Measurements from ENCODE around the gene VAPA.
A peak's percentile ranks its signal among the peaks of the same experiment; 100 is the strongest.
"Not testable (repeated sequence)": the region's sequence is repeated elsewhere in the genome, so short reads cannot be mapped to it uniquely, and the experiment has no call there.

Gene VAPA

DNA sequence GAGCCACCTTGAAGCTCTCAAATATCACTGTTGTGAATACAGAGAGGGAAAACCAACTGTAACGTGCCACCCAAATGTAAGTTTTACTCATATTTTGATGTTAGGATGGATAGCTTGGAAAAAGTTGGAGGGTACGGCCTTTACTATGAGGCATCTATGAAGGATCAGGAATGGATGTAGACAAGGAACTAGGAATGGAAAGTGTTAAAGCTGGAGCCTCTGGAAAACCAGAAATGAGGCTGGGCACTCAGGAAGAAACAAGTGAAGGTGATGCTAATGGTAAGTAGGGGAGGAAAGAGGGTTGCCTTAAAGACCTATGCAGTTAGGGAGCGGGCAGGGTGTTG, 27.8 kb upstream of the VAPA start:
- DNase-seq (ENCODE audit: low read depth) = no peak

DNA sequence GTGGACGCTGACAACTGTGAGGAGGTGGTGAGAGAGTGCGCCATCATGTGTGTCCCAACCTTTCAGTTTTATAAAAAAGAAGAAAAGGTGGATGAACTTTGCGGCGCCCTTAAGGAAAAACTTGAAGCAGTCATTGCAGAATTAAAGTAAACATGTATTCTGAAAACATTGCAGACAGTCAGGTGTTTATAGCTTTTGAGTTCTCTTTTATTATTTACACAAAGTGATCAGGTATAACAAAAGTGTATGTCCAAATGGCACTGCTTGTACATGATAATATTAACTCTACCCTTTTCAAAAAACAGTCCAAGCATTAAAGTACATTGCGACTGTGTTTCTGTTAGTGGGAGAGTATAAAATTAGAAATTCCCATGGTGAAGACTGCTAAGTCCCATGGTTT, 25.8 kb upstream of the VAPA start:
- DNase-seq (ENCODE audit: low read depth) = no peak

DNA sequence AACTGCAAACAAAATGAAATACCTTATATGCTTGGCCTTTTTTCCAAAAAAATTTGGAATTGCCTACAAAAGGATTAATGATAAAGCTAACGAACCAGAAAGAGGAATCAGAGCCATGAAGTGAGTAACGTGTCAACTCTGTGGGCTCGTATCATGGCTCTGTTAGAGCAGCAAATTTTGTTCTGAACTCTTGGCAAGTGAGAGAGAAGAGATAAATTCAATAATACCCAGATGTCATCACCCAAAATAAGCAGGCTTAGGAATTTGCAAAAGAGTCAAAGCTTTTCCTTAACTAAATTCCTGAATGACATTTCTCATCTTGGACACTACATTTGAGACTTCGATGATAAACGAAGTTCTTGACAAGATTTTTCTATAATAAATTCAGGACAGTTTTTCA, 23.6 kb upstream of the VAPA start:
- DNase-seq (ENCODE audit: low read depth) = no peak

DNA sequence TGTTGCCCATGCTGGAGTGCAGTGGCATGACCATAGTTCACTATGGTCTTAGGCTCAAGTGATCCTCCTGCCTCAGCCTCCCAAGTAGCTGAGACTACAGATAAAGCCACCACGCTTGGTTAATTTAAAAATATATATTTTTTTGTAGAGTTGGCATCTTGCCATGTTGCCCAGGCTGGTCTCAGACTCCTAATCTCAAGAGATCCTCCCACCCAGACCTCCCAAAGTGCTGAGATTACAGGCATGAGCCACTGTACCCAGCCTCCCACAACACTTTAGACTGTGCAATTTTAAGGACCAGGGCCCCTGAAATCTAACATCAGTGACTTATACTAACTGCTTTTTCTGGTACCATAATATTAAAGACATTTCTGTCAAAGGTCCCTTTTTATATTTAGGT, 22.9 kb upstream of the VAPA start:
- no peak for DNase-seq (ENCODE audit: low read depth)

DNA sequence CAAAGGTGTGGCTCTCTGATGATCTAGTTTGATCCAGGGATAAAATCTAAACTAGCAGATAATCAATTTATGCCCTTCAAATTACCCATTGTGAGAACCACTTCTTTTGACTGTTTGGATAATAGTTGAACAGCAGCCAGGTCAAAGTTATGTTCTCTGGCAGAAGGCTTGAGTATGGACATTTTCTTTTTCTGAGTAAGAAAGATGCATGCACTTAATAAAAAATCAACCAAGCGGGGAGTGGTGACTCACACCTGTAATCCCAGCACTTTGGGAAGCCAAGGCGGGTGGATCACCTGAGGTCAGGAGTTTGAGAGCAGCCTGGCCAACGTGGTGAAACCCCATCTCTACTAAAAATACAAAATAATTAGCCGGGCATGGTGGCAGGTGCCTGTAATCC, 22.3 kb upstream of the VAPA start:
- DNase-seq (ENCODE audit: low read depth) = not testable (repeated sequence)

DNA sequence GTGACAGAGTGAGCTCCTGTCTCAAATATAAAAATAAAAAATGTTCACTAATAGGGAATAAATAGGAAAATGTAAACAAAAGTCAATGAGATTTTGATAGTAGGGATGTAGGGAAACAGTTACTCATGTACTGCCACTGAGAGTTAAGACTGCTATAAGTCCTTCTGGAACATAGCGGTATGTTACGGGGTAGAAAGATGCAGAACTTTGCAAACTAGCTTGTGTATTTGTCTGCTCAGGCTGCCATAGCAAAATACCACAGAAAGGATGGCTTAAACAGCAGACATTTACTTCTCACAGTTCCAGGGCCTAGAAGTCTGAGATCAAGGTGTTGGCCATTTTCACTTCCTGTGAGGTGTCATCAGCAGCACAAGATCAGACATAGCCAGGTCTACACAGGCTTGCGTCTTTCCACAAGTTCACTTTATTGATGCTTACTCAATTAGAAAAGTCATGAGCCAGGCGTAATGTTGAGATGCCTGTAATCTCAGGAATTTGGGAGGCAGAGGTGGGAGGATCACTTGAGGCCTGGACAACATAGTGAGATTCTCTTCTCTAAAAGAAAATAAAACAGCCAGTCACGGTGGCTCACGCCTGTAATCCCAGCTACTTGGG, 19.3 kb upstream of the VAPA start:
- no peak for DNase-seq (ENCODE audit: low read depth)

DNA sequence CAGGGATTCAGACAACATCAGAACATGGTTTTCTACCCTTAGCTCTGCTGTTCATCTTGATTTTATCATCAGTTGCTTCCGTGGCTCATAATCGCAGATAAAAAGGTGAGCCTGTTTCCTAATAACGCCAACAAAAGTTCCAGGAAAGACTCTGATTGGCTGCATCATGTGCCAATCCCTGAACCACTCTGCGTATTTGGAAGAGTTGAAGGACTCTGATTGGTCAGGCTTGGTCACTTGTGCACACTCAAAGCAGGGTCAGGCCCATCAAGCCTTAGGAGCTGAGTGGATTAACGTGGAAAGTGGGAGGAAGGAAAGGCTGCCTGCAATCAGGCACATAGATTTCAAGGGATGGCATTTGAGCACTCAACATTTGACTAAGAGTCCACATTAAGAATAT, 16.7 kb upstream of the VAPA start:
- no peak for DNase-seq (ENCODE audit: low read depth)

DNA sequence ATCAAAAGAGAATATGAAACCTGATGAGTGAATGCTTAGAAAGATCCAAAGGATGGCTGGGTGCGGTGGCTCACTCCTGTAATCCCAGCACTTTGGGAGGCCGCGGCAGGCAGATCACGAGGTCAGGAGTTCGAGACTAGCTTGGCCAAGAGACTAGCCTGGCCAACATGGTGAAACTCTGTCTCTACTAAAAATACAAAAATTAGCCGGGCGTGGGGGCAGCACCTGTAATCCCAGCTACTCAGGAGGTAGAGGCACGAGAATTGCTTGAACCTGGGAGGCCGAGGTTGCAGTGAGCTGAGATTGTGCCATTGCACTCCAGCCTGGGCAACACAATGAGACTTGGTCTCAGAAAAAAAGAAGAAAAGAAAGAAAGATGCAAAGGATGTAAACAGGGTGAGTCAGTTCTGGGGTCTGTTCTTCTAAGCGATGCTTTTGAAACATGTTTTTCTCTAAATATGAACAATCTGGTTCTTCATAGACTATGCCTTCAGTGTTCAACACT, 16.0 kb upstream of the VAPA start:
- DNase-seq (ENCODE audit: low read depth) = not testable (repeated sequence)

DNA sequence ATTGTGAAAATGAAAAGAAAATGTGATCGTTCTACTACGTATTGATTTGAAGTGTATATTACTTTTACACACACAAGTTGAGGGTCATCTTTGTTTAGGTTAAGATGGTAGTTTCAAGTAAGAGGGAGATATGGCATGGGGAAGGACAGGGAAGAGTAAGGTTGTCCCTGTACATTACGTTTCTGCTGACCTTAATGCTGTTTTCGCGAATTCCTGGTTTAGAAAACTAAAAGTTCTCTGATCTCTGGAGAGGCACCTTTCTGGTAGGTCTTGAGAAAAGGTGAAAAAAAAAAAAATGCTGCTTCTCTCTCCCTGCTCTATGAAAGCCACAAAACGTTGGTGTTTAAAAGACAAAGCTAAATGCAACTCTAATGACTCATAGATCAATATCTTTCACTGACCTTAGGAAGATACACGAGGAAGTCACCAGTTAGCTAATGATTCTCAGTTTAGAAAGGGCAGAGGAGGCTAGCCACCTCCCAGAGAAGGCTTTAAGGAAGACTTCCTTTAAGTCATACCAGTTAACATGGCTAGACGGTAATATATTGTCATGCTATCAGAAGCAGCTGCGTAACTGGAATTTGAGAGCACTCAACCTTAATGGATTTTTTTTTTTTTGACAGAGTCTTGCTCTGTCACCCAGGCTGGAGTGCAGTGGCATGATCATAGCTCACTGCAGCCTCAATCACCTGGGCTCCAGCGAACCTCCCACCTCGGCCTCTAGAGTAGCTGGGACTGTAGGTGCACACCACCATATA, 14.8 kb upstream of the VAPA start:
- DNase-seq (ENCODE audit: low read depth) = no peak

DNA sequence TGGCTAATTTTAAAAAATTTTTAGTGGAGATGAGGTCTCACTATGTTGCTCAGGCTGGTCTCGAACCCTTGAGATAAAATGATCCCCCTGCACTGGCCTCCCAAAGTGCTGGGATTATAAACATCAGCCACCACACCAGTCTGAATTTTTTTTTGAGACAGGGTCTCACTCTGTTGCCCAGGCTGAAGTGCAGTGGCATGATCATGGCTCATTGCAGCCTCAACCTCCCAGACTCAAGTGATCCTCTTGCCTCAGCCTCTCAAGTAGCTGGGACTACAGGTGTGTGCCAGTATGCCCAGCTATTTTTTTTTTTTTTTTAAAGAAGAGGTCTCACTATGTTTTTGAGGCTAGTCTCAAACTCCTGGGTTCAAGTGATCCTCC, 14.3 kb upstream of the VAPA start:
- not testable (repeated sequence) for DNase-seq (ENCODE audit: low read depth)

DNA sequence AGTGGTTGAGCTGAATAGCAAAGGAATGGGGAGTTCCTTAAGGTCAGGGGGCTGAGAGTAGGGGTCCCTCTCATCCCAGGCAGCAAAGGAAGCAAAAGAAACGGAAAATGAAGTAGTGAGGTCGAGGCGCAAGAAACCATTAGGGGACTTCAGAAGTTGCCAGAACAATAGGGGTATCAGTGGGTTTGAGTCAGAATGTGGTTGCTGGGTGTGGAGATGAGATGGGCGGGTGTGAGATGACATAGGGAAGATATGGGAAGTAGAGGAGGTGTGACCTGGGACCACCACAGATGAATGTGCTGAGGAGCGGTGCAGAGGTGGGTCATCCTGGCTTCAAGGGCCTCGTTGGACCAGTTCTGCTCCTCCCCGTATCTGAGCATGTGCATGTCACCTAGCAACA, 13.1 kb upstream of the VAPA start:
- DNase-seq (ENCODE audit: low read depth) = no peak

DNA sequence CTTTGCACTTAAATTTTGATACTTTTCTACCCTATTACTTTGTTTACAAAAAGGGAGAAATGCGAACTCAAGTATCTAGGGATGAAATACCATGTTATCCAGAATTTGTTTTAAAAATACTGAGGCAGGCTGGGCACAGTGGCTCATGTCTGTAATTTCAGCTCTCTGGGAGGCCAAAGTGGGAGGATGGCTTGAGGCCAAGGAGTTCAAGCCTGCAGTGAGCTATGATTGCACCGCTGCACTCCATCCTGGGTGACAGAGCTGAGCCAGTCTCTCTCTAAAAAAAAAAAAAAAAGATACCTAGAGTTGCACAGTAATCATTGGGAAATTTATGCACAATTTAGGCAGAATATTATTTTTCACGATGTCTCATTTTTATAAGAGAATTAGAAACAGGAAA, 12.4 kb upstream of the VAPA start:
- no peak for DNase-seq (ENCODE audit: low read depth)

DNA sequence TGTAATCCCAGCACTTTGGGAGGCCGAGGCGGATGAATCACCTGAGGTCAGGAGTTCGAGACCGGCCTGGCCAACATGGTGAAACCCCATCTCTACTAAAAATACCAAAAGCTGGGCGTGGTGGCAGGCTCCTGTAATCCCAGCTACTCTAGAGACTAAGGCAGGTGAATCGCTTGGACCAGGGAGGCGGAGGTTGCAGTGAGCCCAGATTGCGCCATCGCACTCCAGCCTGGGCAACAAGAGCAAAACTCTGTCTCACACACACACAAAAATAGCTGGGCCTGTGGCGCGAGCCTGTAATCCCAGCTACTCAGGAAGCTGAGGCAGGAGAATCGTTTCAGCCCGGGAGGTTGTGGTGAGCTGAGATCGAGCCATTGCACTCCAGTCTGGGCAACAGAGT, 11.6 kb upstream of the VAPA start:
- DNase-seq (ENCODE audit: low read depth) = not testable (repeated sequence)

DNA sequence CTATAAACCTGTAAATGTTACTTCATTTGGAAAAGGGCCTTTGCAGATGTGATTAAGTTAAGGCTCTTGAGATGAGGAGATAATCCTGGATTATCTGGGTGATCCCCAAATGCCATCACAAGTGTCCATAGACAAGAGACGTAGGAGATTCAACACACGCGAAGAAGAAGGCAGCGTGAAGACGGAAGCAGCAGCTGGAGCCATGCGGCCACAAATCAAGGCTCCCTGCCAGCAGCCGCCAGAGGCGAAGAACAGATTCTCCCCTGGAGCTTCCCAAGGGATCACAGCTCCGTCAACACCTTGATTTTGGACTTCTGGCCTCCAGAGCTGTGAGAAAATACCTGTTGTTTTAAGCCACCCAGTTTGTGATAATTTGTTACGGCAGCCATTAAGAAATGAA, 11.0 kb upstream of the VAPA start:
- DNase-seq (ENCODE audit: low read depth) = no peak

DNA sequence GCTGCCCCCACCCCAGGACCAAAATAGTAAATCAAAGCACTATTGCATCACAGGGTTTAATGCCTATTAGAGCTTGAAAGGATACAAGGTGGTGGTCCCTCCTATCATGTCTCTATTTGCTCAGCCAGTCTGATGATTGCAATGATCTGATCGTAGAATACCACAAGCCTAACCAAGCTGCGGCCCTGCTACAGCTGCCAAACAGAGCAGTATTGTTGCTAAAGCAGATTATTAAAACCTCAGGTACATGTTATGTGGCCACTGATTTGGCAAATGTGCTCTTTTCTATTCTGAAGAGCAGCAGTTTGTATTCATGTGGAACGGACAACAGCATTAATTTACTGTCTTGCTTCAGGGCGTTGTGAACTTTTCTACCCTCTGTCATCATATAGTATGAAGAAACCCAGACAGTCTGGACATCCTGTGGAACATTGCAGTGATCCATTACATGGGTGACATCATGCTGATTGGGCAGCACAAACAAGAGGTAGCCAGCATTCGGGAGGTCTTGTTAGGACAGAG, 8.4 kb upstream of the VAPA start:
- DNase-seq (ENCODE audit: low read depth) = no peak

DNA sequence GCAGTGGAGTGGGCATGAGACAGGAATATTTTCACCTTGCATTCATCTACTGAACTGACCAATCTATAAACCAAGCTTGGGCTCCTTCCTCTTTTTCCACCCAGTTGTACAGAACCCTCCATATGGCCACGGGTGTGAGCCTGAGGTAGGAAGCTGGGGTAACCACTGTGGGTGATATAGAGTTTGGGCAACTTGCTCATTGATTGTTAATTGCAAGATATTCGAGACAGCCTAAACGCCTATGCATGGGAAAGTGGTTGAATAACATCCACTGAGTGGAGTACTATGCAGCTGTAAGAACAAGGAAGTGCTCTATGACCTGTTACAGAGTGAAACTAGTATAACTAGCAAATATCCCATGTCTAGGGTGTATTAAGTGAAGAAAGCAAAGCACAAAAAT, 7.3 kb upstream of the VAPA start:
- DNase-seq (ENCODE audit: low read depth) = no peak

DNA sequence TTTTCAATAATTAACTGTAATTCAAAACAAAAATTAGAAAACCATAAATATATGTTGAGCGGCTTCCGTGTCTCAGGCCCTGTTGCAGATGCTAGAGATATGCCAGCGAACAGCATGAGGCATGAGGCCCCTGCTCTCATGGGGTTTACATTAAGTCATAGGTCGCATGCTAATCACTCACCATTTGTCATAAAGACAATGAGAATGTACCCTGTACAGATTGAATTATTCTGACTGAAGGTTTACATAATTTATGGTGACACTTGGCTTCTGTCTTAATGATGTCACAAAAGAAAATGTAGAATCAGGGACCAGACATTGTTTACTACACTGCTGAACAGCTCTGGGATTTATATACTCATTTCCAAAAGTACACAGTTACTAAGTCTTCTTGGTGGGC, 5.9 kb upstream of the VAPA start:
- DNase-seq (ENCODE audit: low read depth) = no peak

DNA sequence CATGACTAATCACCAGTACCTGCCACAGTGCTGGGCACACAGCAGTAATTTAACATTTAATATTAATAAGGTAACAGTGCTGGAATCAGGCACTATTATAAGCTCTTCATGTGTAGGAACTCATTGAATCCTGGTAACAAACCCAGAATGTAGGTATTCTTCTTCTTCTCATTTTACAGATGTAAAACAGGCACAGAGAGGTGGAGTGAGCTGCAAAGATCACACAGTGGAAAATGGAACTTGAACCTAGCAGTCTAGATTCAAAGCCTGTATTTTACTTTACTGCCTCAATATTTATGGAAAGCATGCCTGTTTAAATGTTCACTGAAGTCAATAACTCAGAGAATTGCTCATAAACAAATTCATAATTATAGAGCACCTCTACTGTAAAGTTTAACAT, 3.7 kb upstream of the VAPA start:
- no peak for DNase-seq (ENCODE audit: low read depth)

DNA sequence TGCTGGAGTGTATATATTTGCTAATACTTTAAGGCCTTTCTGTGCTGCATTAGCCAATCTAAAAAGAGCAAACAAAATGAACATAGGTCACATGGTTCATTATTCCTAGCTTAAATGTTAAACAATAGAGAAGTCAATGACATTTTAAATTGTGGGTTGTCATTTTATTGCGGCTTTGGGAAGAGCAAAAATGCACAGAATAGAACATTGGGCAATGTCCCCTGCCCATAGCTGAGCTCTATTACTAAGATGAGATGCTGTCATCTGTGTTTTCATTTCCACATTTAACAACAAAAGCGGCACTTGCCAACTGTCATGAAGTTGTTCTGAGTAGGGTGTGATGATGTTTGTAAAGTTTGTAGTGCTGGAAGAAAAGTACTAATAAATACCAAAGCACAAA, 3.2 kb upstream of the VAPA start:
- no peak for DNase-seq (ENCODE audit: low read depth)

DNA sequence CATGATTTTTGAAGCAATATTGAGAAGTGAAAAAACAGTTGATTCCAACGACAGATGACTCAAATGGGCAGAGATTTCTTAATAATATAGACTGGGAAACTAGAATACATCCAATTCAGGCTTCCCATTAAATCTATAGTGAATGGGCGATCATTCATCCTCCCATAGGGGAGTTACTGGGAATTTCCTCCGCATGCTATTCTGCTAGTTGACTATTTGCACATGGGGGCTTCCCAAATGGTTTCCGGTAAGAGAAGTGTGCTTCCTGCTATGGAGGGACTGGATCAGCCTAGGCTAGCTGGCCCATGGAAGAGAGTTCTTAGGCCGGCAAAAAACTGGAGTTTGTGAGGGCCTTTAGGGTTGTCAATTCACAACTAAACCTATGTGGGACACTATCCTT, 2.6 kb upstream of the VAPA start:
- DNase-seq (ENCODE audit: low read depth) = no peak

DNA sequence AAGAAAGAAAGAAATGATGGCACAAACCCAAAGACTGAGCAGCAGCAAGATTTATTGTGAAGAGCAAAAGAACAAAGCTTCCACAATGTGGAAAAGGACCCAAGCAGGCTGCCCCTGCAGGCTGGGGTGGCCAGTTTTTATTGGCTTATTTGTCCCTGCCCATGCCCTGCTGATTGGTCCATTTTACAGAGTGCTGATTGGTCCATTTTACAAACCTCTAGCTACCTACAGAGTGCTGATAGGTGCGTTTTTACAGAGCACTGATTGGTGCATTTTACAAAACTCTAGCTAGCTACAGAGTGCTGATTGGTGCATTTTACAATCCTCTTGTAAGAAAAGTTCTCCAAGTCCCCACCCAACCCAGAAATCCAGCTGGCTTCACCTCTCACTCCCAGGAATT, 1.5 kb upstream of the VAPA start:
- DNase-seq (ENCODE audit: low read depth) = not testable (repeated sequence)

DNA sequence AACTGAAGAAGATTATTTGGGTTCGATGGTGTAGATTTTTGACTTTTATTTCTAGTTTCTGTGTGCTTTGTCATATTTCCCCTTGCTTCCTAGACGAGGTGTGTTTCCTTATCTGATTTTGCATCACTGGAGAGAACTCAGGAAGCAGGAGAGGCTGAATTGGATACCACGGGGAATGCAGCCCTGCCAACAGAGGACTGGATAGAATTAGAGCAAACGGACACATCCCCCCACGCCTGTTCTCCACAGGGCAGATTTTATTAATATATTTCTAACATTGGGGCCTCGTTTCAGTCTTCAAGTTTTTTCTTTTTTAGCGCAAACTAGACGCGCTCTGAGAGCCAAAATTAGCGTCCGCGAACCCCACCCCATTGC, 678 bp upstream of the VAPA start:
- no peak for DNase-seq (ENCODE audit: low read depth)

DNA sequence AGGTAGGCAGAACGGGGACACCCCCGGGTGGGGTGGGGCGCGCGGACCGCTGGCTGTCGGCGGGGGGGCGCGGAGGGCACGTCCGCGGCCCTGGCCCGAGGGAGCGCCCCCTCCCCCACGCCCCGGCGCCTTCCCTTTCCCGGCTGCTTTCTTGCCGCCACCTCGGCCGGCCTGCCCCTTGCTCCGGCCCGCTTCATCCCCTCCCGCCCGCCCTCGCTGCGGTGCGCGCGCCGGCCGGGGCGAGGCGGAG, 443 bp downstream of the VAPA start:
- DNase-seq (ENCODE audit: low read depth) = no peak

DNA sequence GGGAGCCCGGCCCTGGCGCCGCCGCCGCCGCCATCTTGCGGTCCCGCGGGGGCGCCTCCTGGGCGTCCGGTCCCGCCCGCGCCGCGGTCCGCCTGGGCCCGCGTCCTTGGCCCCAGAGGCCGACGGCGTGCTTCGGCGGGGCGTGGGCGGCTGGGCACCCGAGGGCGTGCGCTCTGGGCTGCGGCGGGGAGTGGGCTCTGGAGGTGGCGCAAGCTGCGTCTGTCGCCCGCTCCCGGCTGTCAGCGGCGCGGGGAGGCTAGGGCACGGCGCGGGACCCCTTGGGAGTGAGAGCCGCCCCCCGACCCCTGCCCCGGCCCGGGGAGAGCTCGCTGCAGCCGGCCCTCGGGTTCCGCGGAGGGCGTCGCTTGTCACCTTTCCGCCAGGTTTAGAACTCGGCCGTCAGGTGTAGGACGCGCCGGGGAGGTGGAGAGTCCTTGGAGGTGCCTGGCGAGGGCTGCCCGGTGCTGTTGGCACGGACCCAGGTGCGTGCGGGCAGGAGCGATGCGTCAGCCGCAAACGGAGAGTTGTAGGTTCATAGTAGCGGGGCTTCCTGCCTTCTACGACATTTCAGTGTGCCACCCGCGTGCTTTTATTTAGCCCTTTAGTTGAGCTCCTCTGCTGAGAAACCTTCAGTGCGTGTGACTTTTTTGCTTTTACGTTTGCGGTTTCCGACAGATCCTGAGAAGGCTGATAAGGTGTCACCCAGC, 921 bp downstream of the VAPA start:
- peak; percentile 38 for DNase-seq (ENCODE audit: low read depth)
